ENCODE measurements around the gene GRIK5.
"Not testable (repeated sequence)": the region's sequence is repeated elsewhere in the genome, so short reads cannot be mapped to it uniquely, and the experiment has no call there.

Gene GRIK5

GRCh38 chr19:42017040-42017439 is 53.0 kb downstream of the GRIK5 start:
- no peak for DNase-seq

DNA sequence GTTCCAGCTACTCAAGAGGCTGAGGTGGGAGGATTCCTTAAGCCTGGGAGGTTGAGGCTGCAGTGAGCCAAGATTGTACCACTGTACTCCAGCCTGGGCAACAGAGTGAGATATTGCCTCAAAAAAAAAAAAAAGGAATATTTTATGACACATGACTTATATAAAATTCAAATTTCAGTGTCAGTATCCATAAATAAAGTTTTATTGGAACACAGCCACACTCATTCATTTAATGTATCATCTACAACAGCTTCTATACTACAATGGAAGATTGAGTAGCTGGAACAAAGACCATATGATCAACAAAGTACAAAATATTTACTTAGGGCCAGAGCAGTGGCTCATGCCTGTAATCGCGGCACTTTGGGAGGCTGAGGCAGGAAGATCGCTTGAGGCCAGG is 57.3 kb downstream of the GRIK5 start:
- DNase-seq = not testable (repeated sequence)

DNA sequence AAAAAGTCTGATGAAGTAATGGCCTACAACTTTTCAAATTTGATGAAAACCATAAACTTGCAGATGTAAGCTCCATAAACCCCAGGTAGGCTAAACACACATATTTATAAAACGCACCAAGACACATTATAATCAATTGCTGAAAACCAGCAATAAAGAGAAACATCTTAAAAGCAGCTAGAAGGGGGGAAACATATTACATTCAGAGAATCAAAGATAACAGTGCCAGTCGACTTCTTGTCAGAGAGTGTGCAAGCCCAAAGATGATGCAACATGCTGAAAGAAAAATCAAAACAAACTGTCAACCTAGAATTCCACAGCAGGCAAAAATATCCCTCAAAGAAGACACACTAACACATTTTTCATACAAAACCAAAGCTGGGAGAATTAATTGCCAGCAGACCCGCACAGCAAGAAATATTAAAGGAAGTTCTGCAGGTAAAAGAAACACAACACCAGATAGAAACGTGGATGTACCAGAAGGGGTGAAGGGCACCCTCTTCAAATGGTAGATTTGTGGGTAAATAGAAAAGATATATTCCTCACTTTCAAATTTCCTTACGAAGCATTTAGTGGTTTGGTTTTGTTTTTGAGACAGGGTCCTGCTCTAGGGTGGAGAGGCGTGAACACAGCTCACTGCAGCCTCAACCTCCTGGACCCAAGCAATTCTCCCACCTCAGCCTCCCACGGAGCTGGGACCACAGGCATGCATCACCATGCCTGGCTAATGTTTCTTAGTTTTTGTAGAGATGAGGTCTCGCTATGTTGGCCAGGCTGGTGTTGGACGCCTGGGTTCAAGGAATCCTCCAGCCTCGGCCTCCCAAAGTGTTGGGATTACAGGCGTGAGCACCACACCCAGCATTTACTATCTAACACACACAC is 59.5 kb downstream of the GRIK5 start:
- DNase-seq = peak; percentile 82

DNA sequence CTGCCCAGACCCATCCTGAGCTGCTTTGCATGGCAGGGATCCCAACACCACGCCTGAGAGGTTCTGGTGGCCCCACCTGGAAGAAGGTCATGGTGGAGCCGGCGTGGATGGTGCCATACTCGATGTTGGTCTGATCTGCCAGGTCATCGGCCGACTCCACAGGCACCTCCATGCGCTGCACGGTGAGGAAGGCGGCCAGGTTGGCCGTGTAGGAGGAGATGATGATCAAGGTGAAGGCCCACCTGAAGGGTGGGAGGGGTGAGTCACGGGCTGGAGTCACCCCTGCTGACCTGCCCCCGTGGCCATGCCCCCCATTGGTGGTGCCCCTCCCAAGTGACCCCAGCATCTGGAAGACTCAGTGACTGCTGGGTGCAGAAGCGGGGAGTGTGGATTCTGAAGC is 63.4 kb downstream of the GRIK5 start:
- no peak for DNase-seq

DNA sequence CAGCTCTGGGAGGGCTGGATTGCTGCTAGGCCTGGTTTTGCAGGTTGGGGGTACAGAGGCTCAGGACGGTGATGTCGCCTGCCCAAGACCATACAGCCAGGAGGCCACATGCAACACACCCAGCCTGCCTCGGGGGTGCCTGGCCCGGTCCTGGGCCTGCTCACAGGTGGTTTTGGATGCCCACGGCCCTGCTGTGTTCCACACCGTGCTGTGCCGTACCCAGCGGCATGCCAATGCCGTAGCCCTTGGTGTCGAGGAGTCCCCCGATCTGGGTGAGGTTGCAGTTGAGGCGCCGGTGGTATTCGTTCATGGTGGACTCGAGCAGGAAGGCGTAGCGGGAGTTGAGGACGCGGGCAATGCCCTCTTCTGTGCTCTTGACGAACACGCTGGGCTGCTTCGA is 64.5 kb downstream of the GRIK5 start:
- no peak for DNase-seq

- no peak for DNase-seq
Measured at GRCh38 chr19:42003506-42004294, 66.3 kb downstream of the GRIK5 start.

GRCh38 chr19:41999878-42000208 is 70.2 kb downstream of the GRIK5 start:
- no peak for DNase-seq

- DNase-seq = no peak
Measured at GRCh38 chr19:41999071-41999877, 70.7 kb downstream of the GRIK5 start.

DNA sequence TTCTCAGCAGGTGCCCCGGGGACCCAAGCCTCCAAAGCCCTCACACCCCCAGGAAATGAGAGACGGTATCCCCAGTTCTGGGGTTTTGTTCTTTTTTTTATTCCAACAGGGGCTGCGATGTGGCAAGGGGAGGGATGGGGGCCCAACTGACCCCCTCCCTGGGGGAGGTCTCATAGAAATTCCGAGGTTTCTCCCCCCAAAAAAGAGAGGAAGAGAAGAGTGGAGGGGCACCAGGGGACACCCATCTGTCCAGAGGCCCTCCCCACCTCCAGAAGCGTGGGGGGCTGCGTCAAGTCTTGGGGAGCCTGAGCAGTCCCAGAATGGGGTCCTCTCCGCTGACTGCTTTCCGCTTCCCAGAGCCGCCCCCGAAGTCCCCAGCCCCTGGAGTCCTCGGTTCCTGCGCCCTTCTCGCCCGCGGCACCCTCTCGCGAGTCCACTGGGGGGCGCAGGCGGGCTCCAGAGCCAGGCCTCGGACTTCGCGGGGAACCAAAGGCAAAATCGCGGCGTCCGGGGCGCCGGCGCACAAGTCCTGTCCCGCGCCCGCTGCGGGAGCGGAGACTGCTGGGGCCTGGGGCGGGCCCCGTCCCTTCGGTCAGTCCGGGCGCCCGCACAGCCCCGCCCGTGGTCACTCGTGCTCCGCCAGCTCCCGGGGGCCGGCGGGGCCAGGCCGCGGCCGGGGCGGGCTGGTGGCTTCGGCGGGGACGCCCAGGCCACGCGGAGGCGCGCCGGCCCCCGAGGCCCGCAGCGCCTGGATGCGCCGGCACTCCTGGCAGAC is 71.6 kb downstream of the GRIK5 start:
- peak; percentile 17 for DNase-seq

- DNase-seq = no peak
Measured at GRCh38 chr19:41997851-41998229, 72.2 kb downstream of the GRIK5 start.

DNA sequence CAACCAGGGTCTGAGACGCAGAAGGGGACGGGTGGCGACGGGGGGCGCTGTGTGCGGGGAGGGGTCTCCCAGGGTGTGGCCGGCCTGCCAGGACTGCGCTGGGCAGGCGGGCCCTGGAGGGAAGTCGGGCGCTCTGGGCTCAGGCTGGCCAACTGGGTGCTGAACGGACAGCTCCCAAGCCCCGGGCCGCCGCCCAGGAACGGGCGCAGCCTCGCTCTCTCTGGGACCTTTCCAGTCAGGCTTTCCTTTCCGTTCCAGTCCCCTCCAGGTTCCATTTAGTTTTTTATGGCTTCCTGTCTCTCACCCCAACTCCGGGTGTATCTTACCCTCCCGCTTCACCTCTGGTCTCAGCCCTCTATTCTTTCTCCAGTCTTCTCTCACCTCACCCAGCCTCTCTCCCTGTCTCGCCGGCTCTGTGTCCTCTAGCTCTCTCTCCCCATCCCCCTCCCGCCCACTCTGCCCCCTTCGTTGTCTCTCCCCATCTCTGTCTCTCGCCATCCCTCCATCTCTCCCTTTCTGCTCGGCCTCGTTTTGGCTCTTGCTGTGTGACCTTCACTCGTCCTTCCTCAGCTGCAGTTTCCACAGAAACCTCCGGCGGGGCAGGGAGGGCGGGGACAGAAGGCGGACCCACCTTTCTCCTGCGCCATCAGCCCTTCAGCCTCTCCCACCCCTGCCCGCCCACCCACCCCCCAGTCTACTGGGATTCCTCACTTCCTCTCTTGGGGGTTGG is 72.7 kb downstream of the GRIK5 start:
- peak; percentile 16 for DNase-seq

DNA sequence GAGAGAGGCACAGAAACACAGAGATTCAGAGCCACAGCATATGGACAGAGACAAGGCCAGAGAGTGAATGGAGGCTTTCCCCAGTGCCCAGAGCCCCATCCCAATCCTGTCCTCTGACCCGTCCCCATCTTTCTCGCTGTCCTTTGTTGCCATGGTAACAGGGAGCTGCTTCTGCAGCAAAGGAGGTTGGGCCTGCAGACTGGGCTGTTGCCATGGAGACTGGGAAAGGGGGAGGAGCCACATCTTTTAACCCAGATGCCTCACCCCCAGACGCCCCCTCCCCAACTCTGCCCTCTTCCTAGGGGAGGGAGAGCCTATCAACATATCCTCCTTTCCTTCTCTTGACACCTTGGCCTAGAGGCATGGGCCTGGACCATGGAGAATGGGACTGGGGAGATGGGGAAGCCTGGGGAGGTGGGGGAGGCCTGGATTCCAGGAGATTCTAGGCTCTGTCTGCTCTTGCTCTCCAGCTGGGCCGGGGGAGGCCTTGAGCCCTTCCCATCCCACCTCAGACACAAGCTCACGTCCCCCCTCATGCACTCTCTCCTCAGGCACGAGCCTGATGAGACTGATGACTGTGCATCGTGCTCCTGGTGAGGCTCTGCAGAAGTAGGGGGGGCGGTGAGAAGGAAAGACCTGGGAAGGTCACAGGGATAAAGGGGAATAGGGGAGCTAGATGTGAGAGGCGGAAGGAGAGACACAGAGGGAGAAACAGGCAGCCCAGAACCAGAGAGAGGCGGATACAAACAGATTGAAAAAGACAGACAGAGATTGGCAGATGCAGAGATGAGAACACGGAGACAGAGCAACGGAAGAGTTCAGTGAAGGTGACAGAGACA is 73.8 kb downstream of the GRIK5 start:
- DNase-seq = no peak

GRCh38 chr19:41994994-41995958 is 74.7 kb downstream of the GRIK5 start:
- no peak for DNase-seq

- no peak for DNase-seq
Measured at GRCh38 chr19:41994521-41994971, 75.5 kb downstream of the GRIK5 start.

DNA sequence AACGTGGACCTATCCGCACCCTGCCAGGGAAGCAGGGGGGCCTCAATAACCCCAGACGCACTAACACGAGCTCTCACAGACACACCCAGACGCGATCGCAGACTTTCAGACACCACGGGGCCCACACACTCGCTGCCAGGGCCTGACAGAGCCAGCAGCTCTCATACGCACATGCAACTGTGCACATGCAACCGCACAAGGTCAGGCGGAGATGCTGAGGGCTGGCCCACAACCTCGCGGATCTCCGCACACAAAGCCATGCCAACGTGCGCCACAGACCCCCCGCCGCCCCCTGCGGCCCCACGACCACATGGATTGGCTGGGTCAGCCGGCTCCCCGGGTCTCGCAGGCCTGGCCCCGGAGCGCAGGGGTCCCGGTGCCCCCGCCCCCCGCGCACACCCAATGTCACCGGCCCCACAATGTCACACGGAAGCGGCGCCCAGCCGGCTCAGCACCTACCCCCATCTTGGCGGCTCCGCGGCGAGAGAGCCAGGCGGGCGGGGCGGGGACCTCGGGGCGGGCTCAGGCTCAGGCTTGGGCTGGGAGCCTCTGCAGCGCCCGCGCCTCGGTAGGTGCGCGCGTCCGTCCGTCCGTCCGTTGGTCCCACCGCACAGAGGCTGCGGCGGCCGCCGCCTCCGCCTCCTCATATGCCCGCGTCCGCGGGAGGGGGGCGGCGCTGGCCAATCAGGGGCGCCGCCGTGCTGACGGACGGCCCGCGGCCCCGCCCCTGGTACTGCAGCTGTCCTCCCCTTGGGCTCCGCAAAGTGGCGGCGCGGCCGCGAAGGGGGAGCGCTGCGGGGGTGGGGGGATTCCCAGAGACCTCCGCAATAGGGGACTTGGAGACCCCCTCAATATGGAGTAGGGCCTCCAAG is 76.2 kb downstream of the GRIK5 start, which contains the start of gene ATP1A3:
Gene ATP1A3, minus strand, starts transcription at position 619 of the 872 bp plus-strand sequence. Its CDS starts 154 bp downstream, at position 465.
- DNase-seq = peak; percentile 16

DNA sequence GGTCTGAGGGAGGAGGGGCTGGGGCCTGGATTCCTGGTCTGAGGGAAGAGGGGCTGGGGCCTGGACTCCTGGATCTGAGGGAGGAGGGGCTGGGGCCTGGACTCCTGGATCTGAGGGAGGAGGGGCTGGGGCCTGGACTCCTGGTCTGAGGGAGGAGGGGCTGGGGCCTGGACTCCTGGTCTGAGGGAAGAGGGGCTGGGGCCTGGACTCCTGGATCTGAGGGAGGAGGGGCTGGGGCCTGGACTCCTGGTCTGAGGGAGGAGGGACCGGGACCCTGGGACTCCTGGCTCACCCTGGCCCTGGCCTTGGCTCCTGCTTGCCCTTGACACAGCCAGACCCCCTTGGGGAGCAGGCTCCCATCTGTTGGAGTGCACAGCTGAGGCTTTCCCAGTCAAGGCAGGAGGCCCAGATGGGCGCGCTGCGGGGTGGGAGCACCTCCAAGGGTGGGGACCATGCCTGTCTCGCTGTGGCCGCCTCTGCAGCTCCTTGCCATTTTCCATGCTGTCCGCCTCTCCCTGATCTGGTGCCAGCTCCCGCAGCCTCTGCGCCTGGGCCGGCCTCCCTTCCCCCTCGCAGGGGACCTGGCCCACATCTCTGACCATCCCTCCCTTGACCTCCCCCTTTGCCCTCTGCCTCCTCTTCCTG is 78.0 kb downstream of the GRIK5 start:
- not testable (repeated sequence) for DNase-seq

- DNase-seq = no peak
Measured at GRCh38 chr19:41991025-41991424, 79.0 kb downstream of the GRIK5 start.

DNA sequence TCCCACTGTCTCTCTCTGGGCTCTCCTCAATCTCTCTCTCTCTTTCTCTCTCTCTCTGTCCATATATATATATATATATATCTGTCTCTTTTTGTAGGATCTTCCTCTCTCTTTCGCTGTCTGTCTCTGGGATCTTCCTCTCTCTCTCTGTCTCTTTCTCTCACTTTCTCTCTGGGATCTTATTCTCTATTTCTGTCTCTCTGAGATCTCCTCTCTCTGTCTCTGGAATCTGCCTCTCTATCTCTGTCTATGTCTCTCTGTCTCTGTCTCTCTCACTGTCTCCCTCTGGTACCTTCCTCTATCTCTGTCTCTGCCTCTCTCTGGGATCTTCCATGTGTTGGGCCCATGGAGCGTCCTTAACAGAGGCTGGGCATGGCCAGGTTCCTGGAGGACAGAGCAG is 79.4 kb downstream of the GRIK5 start:
- DNase-seq = no peak
